H54 (cell line): ENCODE data around the gene CEBPB.
"Not testable (repeated sequence)": the region's sequence is repeated elsewhere in the genome, so short reads cannot be mapped to it uniquely, and the experiment has no call there.

Experiments used
- DNase-seq: peaks from one replicate; pipeline ENCODE4 v3.0.0; 2011; ENCODE audit warnings: low spot score, mixed read lengths; ENCODE audit not compliant: insufficient read length
- FAIRE-seq: peaks from 3 replicates; lab custom pipeline; 2011; peaks lifted over from hg19 to GRCh38; lab: Jason Lieb, UNC
- POLR2A ChIP-seq: IDR thresholded peaks from 2 replicates; pipeline ENCODE4 v1.6.1; 2011; ENCODE audit warnings: low read depth, mild to moderate bottlenecking, low read length

Gene CEBPB

DNA sequence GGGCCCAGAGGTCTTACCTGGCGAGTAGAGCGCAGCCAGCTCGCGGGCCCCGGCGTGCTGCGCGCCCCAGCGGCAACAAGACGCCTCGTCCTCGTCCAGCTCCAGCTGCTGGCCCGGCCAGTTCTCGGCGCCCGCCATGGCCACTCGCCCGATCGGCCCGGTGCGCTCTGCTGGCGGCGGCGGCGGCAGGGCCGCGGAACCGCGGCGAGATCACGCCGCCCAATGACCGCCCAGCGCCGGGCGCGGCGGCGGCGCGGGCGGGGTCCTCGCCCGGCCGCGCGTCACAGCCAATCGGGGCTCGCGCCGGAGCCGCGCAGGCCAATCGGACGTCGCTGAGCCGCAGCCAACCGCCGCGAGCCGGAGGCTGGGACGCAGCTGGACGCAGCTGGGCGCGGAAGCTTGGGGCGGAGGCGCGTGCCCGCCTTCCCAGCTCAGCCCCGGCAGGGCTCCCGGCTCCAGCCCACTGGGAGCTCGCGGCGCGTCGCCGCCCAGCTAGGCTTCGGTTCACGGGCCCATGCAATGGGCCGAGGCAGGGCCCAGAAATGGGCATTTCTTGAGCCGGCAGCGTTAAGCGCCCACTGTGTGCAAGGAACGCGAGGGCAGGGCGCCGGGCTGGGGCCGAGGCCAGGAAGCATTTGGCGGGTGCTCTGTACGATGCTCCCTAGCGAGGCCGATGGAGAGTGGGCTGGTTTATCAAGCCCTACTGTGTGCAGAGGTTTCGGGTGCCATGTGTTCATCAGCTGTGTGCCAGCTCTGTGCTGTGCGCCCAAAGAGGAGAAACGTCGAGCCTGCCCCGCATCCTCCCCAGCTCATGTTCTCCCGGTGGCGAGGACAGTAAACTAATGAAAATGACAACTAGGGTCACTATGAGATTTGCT, 36.9 kb upstream of the CEBPB start, which contains the start of gene PEDS1:
Gene PEDS1 (minus strand): TSS at position 224 of the 878 bp plus-strand sequence. CDS start 86 bp downstream, at position 138.
- FAIRE-seq (no peak), DNase-seq (peak; percentile 95)

DNA sequence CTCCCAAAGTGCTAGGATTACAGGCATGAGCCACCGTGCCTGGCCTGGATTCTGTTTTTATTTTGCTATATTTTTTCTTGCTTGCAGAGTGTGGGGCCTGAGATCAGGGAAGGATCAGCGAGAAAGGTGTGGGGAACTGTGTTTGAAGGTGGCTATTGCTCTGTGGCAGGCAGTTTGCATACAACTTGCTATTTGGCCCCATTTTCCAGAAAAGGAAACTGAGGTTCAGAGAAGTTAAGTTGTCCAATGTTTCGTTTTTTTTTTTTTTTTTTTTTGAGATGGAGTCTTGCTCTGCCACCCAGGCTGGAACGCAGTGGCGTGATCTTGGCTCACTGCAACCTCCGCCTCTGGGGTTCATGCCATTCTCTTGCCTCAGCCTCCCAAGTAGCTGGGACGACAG, 29.1 kb upstream of the CEBPB start:
- not testable (repeated sequence) for DNase-seq, FAIRE-seq

More for the DNA sequence above, 36.9 kb upstream of the CEBPB start, which contains the start of gene PEDS1:
- TF ChIP-seq POLR2A: peak; percentile 82

DNA sequence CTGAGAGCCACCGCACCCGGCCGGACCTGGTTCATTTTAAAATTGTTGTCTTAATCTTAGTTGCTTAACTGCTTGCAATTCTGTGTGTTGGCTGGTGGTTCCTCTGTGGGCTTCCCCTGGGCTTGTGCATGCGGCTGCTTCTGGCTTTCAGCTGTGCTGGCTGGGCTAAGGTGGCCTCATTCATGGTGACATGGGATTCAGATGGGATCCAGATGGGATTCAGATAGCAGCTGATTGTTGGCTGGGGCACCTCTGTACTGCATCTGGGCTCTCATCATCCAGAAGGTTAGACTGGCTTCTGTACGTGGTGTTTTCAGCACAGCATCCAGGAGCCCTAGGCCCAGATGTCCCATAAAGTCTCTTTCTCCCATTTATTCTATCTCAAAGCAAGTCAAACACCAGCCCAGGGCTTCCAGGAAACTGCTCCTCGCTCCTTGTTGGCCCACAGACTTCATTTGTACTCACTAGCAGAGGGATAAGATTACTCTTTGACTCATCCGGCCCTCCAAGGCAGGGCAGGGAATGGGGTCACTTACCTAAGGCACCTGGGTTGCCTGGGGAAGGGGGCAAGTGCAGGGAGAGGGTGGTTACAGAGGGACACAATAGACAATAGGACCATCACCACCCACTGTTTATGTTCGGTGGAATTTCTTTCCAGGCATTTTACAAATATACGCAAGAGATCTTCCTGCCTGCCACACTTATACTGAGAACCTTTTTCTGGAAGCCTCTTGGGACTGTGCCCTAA, 26.9 kb upstream of the CEBPB start:
- no peak for DNase-seq
- no peak for FAIRE-seq
- no peak for TF ChIP-seq POLR2A

DNA sequence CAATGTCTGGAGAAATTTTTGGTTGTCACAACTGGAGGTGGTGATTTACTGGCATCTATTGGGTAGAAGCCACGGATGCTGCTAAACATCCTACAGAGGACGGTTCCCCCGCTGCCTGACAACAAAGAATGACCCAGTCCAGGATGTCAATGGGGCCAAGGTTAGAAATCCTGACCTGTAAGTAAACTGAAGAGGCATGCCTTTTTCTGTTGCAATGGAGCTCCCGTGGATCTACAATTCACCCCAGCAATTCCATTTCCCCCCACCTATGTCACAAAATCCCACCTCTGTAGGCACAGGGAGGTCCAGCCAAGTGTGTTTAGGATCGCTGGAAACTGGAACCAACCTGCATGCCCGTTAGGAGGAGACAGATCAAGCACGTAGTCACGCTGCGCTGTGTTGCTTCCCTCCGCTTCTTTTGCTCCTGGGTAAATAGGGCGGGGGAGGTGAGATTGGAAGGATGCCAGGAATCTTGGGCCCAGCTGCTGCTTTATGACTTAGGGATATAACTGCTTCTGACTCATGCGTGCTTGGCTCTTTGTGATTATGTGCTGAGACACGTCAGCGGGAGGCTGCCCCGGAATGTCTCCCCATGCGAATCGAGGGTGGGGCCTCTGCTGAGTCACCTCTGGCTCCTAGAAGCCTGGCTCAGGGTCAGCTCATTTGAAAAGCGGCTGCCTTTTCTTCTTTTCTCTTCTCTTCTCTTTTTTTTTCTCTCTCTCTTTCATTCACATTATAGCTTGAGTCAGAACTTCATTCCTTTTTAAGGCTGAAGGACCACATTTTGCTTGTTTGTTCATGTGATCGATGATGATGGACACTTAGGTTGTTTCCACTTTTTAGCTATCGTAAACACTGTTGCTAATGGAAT, 24.7 kb upstream of the CEBPB start:
- peak; percentile 77 for FAIRE-seq
- peak; percentile 92 for DNase-seq
- TF ChIP-seq POLR2A: peak; percentile 66

DNA sequence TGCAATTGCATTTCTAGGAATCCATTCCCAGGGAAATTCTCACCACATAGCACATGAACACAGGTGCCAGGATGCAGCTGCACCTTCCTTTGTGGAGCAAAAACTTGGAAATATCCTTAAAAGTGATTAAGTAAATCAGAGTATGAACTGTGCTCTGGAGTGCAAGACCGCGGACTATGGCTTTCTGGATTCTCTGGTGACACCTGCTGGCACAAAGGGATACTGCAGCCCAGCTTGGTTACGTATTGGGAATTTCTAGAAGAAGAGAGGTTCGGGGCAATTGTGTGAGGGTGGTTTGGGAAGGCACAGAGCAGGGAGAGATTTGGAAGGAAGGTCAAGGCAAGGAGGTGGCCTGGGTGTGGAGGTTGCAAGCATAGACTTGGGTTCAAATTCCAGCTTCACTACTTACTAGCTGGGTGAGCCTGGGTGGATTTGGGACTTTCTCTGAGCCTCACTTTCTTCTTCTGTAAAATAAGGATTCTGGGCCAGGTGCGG, 21.3 kb upstream of the CEBPB start:
- DNase-seq (no peak), FAIRE-seq (no peak)
- no peak for TF ChIP-seq POLR2A

DNA sequence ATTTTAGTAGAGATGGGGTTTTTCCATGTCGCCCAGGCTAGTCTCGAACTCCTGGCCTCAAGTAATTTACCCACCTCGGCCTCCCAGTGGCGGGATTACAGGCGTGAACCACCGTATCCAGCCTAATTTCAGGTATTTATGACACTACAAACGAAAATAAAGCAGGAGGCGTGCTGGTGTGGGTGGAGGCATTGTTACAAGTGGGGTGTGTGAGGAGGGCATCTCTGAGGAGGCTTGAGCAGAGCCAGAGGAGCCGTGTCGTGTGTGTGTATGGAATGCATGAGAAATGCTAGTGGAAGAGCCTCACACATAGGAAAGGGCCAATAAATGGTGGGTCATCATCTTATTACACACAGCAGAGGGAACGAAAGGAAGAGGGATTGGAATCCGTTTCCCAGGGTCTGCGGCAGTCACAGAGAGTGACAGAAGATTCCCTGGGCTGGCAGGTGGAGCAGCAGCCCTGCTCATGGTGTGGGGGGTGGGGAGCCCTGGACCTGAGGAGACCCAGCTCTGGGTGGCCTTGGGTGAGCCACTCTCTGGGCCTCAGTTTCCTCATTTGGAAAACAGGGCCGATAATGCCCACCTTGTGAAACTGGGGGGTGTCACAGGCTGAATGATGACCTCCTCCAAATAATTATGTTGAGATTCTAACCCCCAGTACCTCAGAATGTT, 19.9 kb upstream of the CEBPB start:
- no peak for FAIRE-seq
- no peak for DNase-seq
- no peak for TF ChIP-seq POLR2A

DNA sequence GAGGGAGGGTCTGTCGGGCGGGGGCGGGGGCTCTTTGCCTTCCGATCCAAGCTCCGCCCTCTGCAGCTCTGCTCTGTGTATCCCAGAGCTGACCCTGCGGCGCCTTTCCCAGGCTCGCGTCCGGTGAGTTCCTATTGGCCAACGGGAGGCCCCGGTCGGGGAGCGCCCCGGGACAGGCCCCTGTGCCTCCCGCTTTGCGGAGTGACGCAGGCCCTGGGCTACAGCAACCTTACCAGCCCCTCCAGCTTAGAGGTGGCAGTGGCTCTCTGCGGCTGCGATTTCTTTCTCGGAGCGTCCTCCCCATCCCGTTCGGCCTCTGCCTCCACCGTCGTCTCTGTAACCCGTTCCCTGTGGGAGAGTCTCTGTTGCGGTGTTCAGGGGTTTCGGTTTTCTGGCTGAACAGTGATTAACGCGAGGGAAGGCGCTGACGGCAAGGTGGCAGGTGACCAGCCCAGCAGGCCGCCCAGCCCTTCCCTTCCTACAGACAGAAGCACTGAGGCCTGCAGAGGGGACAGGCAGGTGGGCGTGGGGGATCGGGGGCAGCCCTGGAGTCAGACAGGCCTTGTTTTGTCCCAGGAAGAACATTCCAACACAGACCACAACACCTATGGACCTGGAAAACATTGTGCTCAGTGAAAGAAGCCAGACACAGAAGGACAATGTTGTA, 18.1 kb upstream of the CEBPB start:
- no peak for DNase-seq
- TF ChIP-seq POLR2A: peak; percentile 34; the same call in 1 of the 2 replicates
- no peak for FAIRE-seq

DNA sequence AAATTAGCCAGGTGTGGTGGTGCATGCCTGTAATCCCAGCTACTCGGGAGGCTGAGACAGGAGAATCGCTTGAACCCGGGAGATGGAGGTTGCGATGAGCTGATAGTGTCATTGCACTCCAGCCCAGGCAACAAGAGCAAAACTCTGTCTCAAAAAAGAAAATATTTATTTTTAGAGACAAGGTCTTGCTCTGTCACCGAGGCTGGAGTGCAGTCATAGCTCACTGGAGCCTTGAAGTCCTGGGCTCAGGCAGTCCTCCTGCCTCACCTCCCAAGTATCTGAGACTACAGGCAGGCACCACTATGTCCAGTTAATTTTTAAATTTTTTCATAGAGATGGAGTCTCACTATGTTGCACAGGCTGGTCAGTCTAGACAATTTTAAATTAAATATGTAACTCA, 16.2 kb upstream of the CEBPB start:
- no peak for FAIRE-seq
- DNase-seq: no peak
- no peak for TF ChIP-seq POLR2A

DNA sequence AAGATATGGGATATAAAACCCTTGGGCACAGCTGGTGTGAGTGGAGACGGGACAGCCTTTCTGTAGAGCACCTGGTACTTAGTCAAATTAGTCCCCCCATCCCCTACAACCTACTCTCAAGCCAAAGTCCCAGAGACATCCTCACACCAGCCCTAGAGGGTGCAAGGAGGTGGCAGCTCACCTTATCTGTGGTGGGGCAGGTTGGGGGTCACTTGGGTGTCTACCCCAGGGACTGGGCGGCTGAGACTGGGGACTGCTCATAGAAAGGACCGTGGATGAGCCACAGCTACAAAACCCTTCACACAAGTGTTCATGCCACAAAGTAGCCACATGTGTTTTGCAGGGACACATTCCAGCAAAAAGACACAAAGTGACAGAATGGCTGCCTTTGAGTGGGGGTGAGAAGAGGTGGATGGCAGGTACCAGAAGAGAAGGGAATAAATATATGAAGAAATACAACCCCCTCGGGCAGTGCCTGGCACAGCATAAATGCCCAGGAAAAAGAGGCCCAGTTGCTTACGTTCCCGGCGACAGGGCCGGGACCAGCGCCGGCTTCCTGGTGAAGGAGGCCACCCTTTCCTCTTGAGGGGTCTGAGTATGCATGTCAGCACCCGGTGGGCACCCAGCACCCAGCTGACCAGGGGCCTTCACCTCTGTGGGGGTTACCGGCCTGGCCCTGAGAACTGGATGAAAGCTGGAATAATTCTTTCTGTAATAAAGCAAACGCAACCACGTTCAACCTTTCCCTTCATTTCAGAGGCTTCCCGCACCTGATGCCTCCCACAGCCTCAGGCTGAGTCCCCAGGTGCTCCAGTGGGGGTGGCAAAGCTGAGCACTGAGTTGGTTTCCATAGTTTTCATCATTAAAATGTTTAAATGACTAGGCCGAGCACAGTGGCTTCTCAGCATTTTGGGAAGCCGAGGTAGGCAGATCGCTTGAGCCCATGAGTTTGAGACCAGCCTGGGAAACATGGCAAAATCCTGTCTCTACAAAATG, 14.4 kb upstream of the CEBPB start:
- DNase-seq: no peak
- TF ChIP-seq POLR2A: no peak
- FAIRE-seq: no peak

DNA sequence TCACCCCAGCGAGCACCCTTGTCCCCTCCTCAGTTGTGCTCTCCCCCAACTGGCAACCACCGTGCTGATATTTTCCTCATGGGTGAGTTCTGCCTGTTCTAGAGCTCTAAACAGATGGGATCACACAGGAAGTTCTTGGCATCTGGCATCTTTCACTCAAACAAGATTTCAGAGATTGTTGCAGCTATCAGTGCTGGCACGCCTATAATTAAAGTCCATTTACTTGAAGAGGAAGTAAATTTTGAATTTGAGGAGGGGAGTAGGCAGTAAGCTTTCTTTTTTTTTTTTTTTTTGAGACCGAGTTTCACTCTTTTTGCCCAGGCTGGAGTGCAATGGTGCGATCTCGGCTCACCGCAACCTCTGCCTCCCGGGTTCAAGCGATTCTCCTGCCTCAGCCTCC, 12.0 kb upstream of the CEBPB start:
- FAIRE-seq: not testable (repeated sequence)

DNA sequence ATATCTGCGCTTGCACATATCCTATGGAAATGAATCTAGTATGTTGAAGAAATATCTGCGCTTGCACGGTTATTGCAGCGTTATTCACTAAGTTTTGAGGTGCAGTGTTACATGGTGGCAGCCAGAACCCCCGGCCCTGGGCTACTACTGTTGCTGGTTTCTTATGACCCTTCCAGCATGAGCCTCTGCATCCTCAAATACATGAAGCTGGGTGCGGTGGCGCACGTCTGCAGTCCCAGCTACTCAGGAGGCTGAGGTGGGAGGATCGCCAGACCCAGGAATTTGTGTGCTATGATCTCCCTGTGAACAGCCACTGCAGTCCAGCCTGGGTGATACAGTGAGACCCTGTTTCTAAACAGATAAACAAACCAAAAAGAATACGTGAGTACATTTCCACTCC, 9.3 kb upstream of the CEBPB start:
- no peak for TF ChIP-seq POLR2A
- no peak for FAIRE-seq

More for the DNA sequence above, 12.0 kb upstream of the CEBPB start:
- not testable (repeated sequence) for DNase-seq

More for the DNA sequence above, 9.3 kb upstream of the CEBPB start:
- no peak for DNase-seq
